Measurements from ENCODE around the gene SEMA6B.

The SEMA6B gene

DNA sequence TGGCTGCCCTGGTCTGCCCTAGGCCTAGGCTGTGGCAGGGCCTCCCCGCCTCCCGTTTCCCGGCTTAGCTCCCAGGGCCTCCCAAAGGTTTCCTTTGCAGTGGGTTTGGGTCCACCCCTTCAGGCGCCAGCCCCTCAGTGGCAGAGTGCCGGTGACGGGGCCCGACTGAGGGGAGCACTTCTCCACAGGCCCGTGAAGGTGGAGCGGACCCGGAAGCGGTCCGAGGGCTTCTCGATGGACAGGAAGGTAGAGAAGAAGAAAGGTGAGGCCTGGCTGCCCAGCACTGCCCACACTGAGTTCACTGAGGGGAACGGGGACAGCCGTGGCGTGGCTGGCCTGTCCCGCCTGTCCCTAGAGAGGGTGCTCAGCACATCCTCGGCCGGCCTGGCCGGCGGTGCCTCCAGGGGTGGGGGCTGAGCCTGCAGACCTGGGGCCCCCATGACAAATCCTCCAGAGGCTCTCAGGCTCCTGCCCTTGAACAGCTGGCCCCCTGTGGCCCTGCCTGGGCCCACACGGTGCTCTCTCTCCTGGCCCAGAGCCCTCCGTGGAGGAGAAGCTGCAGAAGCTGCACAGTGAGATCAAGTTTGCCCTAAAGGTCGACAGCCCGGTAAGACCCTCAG is 61.6 kb downstream of the SEMA6B start:
- Histone ChIP-seq H3K9ac (ENCODE audit: low read depth, low read length) (no peak overlapping the region), H3K27me3 (ENCODE audit: control insufficient read depth, insufficient read depth, low read length) (no peaks in the 10 kb centered on the region), H3K36me3 (ENCODE audit: control insufficient read depth, insufficient read depth, low read length) (peaks cover 70% of the 10 kb centered on the region)

DNA sequence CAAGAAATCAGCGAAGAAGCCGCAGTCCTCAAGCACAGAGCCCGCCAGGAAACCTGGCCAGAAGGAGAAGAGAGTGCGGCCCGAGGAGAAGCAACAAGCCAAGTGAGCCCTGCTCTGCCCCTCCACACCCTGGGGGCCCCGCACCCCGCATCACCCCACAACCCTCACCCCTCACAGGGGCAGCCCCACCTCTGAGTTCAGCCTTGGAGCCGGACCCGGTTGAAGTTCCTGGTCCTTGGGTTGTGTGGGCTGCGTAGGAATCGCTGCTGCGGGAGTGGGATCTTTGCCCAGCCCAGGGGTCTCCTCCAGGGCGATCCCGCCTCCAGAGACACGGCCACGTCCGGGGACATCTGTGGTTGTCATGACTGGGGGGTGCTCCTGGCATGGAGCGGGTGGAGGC is 63.2 kb downstream of the SEMA6B start:
- Histone ChIP-seq H3K4me1 (ENCODE audit: control insufficient read depth, insufficient read depth, low read length) (no peaks in the 10 kb centered on the region), H3K4me3 (ENCODE audit: low read depth, low read length) (no peak overlapping the region), H3K36me3 (ENCODE audit: control insufficient read depth, insufficient read depth, low read length) (peaks cover 67% of the 10 kb centered on the region), H3K27me3 (ENCODE audit: control insufficient read depth, insufficient read depth, low read length) (no peaks in the 10 kb centered on the region), H3K9me3 (ENCODE audit: control insufficient read depth, insufficient read depth, low read length) (no peaks in the 10 kb centered on the region), H3K9ac (ENCODE audit: low read depth, low read length) (no peak overlapping the region)

More for the DNA sequence above, 61.6 kb downstream of the SEMA6B start:
- Histone ChIP-seq H3K9me3 (ENCODE audit: control insufficient read depth, insufficient read depth, low read length) (no peaks in the 10 kb centered on the region), H3K4me3 (ENCODE audit: low read depth, low read length) (no peak overlapping the region), H3K4me1 (ENCODE audit: control insufficient read depth, insufficient read depth, low read length) (no peaks in the 10 kb centered on the region)

DNA sequence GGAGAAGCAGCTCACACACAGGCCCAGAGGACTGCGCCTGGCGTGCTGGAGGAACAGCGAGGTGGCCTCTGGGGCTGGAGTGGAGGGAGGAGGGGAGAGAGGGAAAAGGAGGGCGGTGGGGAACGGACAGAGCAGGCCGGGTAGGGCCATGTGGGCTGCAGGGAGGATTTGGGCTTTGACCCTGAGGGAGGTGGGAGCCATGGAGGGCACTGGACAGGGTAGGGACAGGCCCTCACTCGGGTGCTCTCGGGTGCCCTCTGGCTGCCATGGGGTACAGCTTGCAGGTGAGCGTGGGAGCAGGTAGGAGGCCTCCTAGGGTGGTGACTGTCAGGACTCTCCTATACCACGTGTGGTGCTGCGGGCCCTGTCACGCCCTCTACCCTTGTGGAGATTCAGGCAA is 64.0 kb downstream of the SEMA6B start:
- no peak overlapping the region for H3K9ac ChIP-seq (ENCODE audit: low read depth, low read length)
- no peaks in the 10 kb centered on the region for H3K9me3 ChIP-seq (ENCODE audit: control insufficient read depth, insufficient read depth, low read length)
- H3K27me3 ChIP-seq (ENCODE audit: control insufficient read depth, insufficient read depth, low read length) = no peaks in the 10 kb centered on the region
- H3K4me1 ChIP-seq (ENCODE audit: control insufficient read depth, insufficient read depth, low read length) = no peaks in the 10 kb centered on the region
- no peak overlapping the region for H3K4me3 ChIP-seq (ENCODE audit: low read depth, low read length)
- H3K36me3 ChIP-seq (ENCODE audit: control insufficient read depth, insufficient read depth, low read length) = peaks cover 61% of the 10 kb centered on the region

DNA sequence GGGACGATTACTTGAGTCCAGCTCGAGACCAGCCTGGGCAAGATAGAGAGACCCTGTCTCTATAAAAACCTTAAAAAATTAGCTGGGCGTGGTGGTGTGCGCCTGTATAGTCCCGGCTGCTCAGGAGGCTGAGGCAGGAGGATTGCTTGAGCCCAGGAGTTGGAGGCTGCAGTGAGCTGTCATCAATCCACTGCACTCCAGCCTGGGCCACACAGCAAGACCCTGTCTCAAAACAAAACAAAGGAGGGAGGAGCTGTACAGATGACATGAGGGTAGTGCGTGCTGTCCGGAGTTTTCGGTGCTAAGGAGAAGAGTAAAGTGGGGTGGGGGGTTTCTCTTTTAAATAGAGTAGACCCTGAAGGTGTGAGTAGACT is 64.8 kb downstream of the SEMA6B start:
- no peaks in the 10 kb centered on the region for H3K27me3 ChIP-seq (ENCODE audit: control insufficient read depth, insufficient read depth, low read length)
- no peak overlapping the region for H3K9ac ChIP-seq (ENCODE audit: low read depth, low read length)
- H3K9me3 ChIP-seq (ENCODE audit: control insufficient read depth, insufficient read depth, low read length) = no peaks in the 10 kb centered on the region
- no peak overlapping the region for H3K4me3 ChIP-seq (ENCODE audit: low read depth, low read length)
- no peaks in the 10 kb centered on the region for H3K4me1 ChIP-seq (ENCODE audit: control insufficient read depth, insufficient read depth, low read length)
- H3K36me3 ChIP-seq (ENCODE audit: control insufficient read depth, insufficient read depth, low read length) = peaks cover 66% of the 10 kb centered on the region

DNA sequence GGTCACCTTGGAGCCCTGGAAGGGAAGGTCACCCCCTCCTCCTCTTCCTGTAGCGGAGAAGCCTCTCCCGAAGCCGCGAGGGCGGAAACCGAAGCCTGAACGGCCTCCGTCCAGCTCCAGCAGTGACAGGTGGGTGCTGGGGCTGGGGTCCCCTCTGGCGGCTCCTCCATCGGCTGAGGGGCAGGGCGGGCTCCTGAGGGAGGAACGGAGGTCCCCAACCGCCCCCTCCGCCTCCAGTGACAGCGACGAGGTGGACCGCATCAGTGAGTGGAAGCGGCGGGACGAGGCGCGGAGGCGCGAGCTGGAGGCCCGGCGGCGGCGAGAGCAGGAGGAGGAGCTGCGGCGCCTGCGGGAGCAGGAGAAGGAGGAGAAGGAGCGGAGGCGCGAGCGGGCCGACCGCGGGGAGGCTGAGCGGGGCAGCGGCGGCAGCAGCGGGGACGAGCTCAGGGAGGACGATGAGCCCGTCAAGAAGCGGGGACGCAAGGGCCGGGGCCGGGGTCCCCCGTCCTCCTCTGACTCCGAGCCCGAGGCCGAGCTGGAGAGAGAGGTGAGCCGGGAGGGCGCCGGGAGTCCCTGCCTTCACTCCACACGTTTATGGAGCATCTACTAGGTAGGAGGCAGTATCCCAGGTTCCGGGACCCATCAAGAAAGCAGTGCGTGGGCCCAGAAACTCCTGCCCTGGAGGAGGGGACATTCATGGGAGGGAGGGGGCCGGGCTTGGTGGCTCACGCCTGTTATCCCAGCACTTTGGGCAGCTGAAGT is 65.4 kb downstream of the SEMA6B start:
- Histone ChIP-seq H3K9ac (ENCODE audit: low read depth, low read length) (no peak overlapping the region), H3K9me3 (ENCODE audit: control insufficient read depth, insufficient read depth, low read length) (no peaks in the 10 kb centered on the region), H3K36me3 (ENCODE audit: control insufficient read depth, insufficient read depth, low read length) (peaks cover 67% of the 10 kb centered on the region), H3K4me3 (ENCODE audit: low read depth, low read length) (no peak overlapping the region), H3K27me3 (ENCODE audit: control insufficient read depth, insufficient read depth, low read length) (no peaks in the 10 kb centered on the region), H3K4me1 (ENCODE audit: control insufficient read depth, insufficient read depth, low read length) (no peaks in the 10 kb centered on the region)

DNA sequence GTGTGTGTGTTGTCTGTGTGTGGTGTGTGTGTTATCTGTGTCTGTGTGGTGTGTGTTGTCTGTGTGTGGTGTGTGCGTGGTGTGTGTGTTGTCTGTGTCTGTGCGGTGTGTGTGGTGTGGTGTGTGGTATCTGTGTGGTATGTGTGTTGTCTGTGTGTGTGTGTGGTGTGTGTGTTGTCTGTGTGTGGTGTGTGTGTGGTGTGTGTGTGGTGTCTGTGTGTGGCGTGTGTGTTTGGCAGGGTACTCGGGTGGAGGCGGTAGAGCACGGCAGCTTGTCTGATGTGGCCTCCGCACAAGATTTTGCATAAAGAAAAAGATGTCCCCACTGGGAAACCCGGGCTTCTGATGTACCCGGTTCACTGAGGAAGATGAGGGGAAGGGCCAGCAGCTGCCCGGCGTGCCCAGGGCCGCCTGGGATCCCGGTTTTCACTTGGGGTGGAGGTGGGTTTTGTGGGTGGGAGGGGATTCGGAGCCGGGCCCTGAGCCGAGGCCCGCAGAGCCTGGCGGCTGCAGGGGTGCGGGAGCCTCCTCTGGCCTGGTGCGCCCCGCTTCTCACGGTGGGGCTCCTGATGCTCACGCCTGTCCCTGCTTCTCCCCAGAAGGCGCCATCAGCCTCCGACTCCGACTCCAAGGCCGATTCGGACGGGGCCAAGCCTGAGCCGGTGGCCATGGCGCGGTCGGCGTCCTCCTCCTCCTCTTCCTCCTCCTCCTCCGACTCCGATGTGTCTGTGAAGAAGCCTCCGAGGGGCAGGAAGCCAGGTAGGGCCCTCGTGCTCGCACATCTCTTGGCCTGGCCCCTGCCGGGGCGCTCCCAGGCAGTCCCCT is 66.2 kb downstream of the SEMA6B start:
- Histone ChIP-seq H3K9me3 (ENCODE audit: control insufficient read depth, insufficient read depth, low read length) (no peaks in the 10 kb centered on the region), H3K4me3 (ENCODE audit: low read depth, low read length) (no peak overlapping the region), H3K9ac (ENCODE audit: low read depth, low read length) (no peak overlapping the region), H3K27me3 (ENCODE audit: control insufficient read depth, insufficient read depth, low read length) (no peaks in the 10 kb centered on the region), H3K36me3 (ENCODE audit: control insufficient read depth, insufficient read depth, low read length) (peaks cover 71% of the 10 kb centered on the region), H3K4me1 (ENCODE audit: control insufficient read depth, insufficient read depth, low read length) (no peaks in the 10 kb centered on the region)
